DOHH2 (cell line): ENCODE data around the gene OXCT2.

Experiments
- EZH2phosphoT487 ChIP-seq: fragments of 200-600 bp; sonication (generic); IDR thresholded peaks from 2 replicates; pipeline ENCODE4 v1.6.1; 2017; ENCODE audit warnings: borderline replicate concordance, mild to moderate bottlenecking, antibody characterized with exemption, low read length, moderate library complexity, mixed read lengths
- TF ChIP-seq, protein P1 (sequence below): fragments of 200-600 bp; sonication (generic); IDR thresholded peaks from one replicate; pipeline ENCODE4 v1.5.1; 2014; ENCODE audit warnings: antibody characterized with exemption, mild to moderate bottlenecking, low read depth, low read length; ENCODE audit not compliant: poor library complexity, severe bottlenecking

DNA sequence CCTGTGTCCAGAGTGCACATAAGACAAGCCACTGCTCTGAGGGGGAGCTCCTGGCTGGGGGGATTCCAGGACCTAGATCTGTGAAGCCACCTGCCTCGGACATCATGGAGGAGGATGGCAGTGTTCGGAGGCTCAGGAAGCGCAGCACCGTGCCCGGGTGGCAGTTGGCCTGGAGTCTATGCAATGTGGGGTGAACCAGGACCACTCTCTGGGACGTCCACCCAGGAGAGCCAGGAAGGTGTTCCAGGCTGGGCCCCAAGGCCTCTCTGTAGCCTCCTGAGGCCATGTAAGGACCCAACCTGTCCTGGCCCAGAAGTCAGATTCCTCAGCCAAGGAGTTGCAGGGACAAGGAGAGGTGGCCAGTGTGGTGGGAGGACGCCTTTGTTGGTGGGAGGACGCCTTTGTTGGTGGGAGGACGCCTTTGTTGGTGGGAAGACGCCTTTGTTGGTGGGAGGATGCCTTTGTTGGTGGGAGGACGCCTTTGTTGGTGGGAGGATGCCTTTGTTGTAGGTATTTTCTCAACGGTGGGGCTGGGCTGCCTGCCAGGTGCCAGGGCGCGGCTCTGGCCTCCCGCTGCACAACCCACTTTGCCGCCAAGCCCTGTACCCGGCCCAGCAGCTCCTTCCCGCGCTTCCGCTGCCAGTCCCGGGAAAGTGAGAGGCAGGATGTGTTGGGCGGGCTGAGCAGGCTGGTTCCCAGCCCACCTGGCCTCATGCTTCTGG is 48.1 kb upstream of the OXCT2 start:
- TF ChIP-seq, protein P1, sequence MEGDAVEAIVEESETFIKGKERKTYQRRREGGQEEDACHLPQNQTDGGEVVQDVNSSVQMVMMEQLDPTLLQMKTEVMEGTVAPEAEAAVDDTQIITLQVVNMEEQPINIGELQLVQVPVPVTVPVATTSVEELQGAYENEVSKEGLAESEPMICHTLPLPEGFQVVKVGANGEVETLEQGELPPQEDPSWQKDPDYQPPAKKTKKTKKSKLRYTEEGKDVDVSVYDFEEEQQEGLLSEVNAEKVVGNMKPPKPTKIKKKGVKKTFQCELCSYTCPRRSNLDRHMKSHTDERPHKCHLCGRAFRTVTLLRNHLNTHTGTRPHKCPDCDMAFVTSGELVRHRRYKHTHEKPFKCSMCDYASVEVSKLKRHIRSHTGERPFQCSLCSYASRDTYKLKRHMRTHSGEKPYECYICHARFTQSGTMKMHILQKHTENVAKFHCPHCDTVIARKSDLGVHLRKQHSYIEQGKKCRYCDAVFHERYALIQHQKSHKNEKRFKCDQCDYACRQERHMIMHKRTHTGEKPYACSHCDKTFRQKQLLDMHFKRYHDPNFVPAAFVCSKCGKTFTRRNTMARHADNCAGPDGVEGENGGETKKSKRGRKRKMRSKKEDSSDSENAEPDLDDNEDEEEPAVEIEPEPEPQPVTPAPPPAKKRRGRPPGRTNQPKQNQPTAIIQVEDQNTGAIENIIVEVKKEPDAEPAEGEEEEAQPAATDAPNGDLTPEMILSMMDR: no peak
- no peak for TF ChIP-seq EZH2phosphoT487
